HEK293 (cell line): ENCODE results near the gene COMMD10.

ENCODE experiments used
- CTCF ChIA-PET: fragments of 350-600 bp; formaldehyde crosslinking; extraction: SDS; loops from one replicate; lab custom pipeline; 2021; ENCODE audit warnings: antibody characterized with exemption; lab: Yijun Ruan, JAX
- POLR2A ChIA-PET: fragments of 300-600 bp; formaldehyde crosslinking; extraction: SDS; loops from one replicate; lab custom pipeline; 2020; ENCODE audit warnings: antibody characterized with exemption, inconsistent platforms; lab: Yijun Ruan, JAX
- H3K27ac ChIP-seq: fragments of 200-500 bp; sonication (Bioruptor generic); 2 replicates; pipeline ENCODE4 v1.5.1; 2014; ENCODE audit warnings: low read depth, low read length, control low read depth, inconsistent platforms; ENCODE audit errors: extremely low read depth
- H3K36me3 ChIP-seq, 2 experiments: fragments of 200-500 bp in 1 of 2; sonication (Bioruptor generic) in 1 of 2; 1 replicate in 1 of 2; 2 replicates in 1 of 2; pipeline ENCODE4 v1.5.1; 2014 to 2017; ENCODE audit warnings: inconsistent platforms in 2 of 2, low read length in 2 of 2; ENCODE audit not compliant: control insufficient read depth in 2 of 2, insufficient read depth in 1 of 2
- H3K4me1 ChIP-seq: fragments of 200-500 bp; sonication (Bioruptor generic); 2 replicates; pipeline ENCODE4 v1.5.1; 2014; ENCODE audit warnings: mild to moderate bottlenecking, low read length, inconsistent platforms; ENCODE audit not compliant: control insufficient read depth, insufficient read depth
- H3K4me3 ChIP-seq: 2 replicates; pipeline ENCODE4 v1.5.1; 2011; ENCODE audit warnings: low read depth, mild to moderate bottlenecking, control low read depth, low read length, moderate library complexity
- H3K9me3 ChIP-seq: fragments of 200-500 bp; sonication (Bioruptor generic); 2 replicates; pipeline ENCODE4 v1.5.1; 2014; ENCODE audit warnings: low read depth, low read length, inconsistent platforms; ENCODE audit not compliant: control insufficient read depth, insufficient read depth
- EGR2 ChIP-seq: fragments of 450-650 bp; formaldehyde crosslinking; IDR thresholded peaks from 2 replicates; pipeline ENCODE4 v1.5.1; 2016; ENCODE audit warnings: low read depth, missing biosample characterization, missing genetic modification characterization
- HOXC10 ChIP-seq: sonication (generic); formaldehyde crosslinking; IDR thresholded peaks from 2 replicates; pipeline ENCODE4 v1.8.1; 2023; ENCODE audit warnings: mild to moderate bottlenecking, missing genetic modification reagents
- KLF8 ChIP-seq: fragments of 450-650 bp; formaldehyde crosslinking; IDR thresholded peaks from 2 replicates; pipeline ENCODE4 v1.5.1; 2016; ENCODE audit warnings: missing biosample characterization, missing genetic modification characterization
- MEIS1 ChIP-seq: sonication (generic); formaldehyde crosslinking; IDR thresholded peaks from 2 replicates; pipeline ENCODE4 v1.8.1; 2022; ENCODE audit warnings: missing genetic modification reagents, mild to moderate bottlenecking, borderline replicate concordance
- MYNN ChIP-seq: fragments of 450-650 bp; formaldehyde crosslinking; IDR thresholded peaks from 2 replicates; pipeline ENCODE4 v1.5.1; 2016; ENCODE audit warnings: missing biosample characterization, missing genetic modification characterization, borderline replicate concordance
- PBX3 ChIP-seq: sonication (generic); formaldehyde crosslinking; IDR thresholded peaks from 2 replicates; pipeline ENCODE4 v1.8.1; 2022; ENCODE audit warnings: mild to moderate bottlenecking, moderate library complexity, missing genetic modification reagents
- PRDM6 ChIP-seq: fragments of 450-650 bp; formaldehyde crosslinking; IDR thresholded peaks from 2 replicates; pipeline ENCODE4 v1.5.1; 2017; ENCODE audit warnings: missing biosample characterization, missing genetic modification characterization
- SCRT2 ChIP-seq: fragments of 450-650 bp; formaldehyde crosslinking; IDR thresholded peaks from 2 replicates; pipeline ENCODE4 v1.5.1; 2016; ENCODE audit warnings: missing biosample characterization, missing genetic modification characterization
- TCF7L2 ChIP-seq: IDR thresholded peaks from 2 replicates; pipeline ENCODE4 v1.6.1; 2011; ENCODE audit warnings: low read depth, mild to moderate bottlenecking, inconsistent platforms, low read length, moderate library complexity, borderline replicate concordance
- WT1 ChIP-seq: fragments of 450-650 bp; formaldehyde crosslinking; IDR thresholded peaks from 2 replicates; pipeline ENCODE4 v1.5.1; 2016; ENCODE audit warnings: missing biosample characterization, missing genetic modification characterization
- ZBTB20 ChIP-seq: fragments of 450-650 bp; formaldehyde crosslinking; IDR thresholded peaks from 2 replicates; pipeline ENCODE4 v1.5.1; 2016; ENCODE audit warnings: missing biosample characterization, missing genetic modification characterization
- ZBTB21 ChIP-seq: fragments of 450-650 bp; formaldehyde crosslinking; IDR thresholded peaks from 2 replicates; pipeline ENCODE4 v1.5.1; 2017; ENCODE audit warnings: missing biosample characterization, missing genetic modification characterization
- ZFHX2 ChIP-seq: fragments of 450-650 bp; formaldehyde crosslinking; conservative IDR thresholded peaks from 2 replicates; pipeline ENCODE4 v1.5.1; 2016; ENCODE audit warnings: missing biosample characterization, missing genetic modification characterization
- ZIC2 ChIP-seq: fragments of 450-650 bp; formaldehyde crosslinking; IDR thresholded peaks from 2 replicates; pipeline ENCODE4 v1.5.1; 2016; ENCODE audit warnings: missing biosample characterization, missing genetic modification characterization
- ZNF391 ChIP-seq: fragments of 450-650 bp; formaldehyde crosslinking; IDR thresholded peaks from 2 replicates; pipeline ENCODE4 v1.5.1; 2016; ENCODE audit warnings: low read depth, missing biosample characterization, missing genetic modification characterization, borderline replicate concordance
- ZNF488 ChIP-seq: fragments of 450-650 bp; formaldehyde crosslinking; IDR thresholded peaks from 2 replicates; pipeline ENCODE4 v1.5.1; 2016; ENCODE audit warnings: missing biosample characterization, missing genetic modification characterization
- ZNF510 ChIP-seq: fragments of 450-650 bp; formaldehyde crosslinking; IDR thresholded peaks from 2 replicates; pipeline ENCODE4 v1.5.1; 2018; ENCODE audit warnings: mild to moderate bottlenecking, missing genetic modification characterization, missing biosample characterization; ENCODE audit not compliant: insufficient replicate concordance
- ZNF514 ChIP-seq: fragments of 450-650 bp; formaldehyde crosslinking; IDR thresholded peaks from 2 replicates; pipeline ENCODE4 v1.5.1; 2016; ENCODE audit warnings: missing biosample characterization, missing genetic modification characterization
- ZNF521 ChIP-seq: fragments of 450-650 bp; formaldehyde crosslinking; IDR thresholded peaks from 2 replicates; pipeline ENCODE4 v1.5.1; 2017; ENCODE audit warnings: missing biosample characterization, mild to moderate bottlenecking, missing genetic modification characterization
- ZNF530 ChIP-seq: fragments of 450-650 bp; formaldehyde crosslinking; IDR thresholded peaks from 2 replicates; pipeline ENCODE4 v1.5.1; 2016; ENCODE audit warnings: low read depth, missing biosample characterization, missing genetic modification characterization
- ZNF555 ChIP-seq: fragments of 450-650 bp; formaldehyde crosslinking; conservative IDR thresholded peaks from 2 replicates; pipeline ENCODE4 v1.5.1; 2017; ENCODE audit warnings: missing biosample characterization, mild to moderate bottlenecking, missing genetic modification characterization, inconsistent platforms
- ZNF600 ChIP-seq: fragments of 450-650 bp; formaldehyde crosslinking; IDR thresholded peaks from 2 replicates; pipeline ENCODE4 v1.5.1; 2016; ENCODE audit warnings: missing biosample characterization, missing genetic modification characterization
- ZNF639 ChIP-seq: fragments of 450-650 bp; formaldehyde crosslinking; IDR thresholded peaks from 2 replicates; pipeline ENCODE4 v1.5.1; 2016; ENCODE audit warnings: missing biosample characterization, missing genetic modification characterization
- ZNF645 ChIP-seq: fragments of 450-650 bp; formaldehyde crosslinking; IDR thresholded peaks from 2 replicates; pipeline ENCODE4; 2016; ENCODE audit warnings: missing biosample characterization, missing genetic modification characterization

COMMD10 gene

GRCh38 chr5:116075191-116075831 is 9.5 kb upstream of the COMMD10 start:
- H3K4me3 ChIP-seq = no peak overlapping the region
- no peak overlapping the region for H3K27ac ChIP-seq
- POLR2A ChIA-PET = interaction anchor here (1.7 kb wide), 1 partner anchor 10 kb away, joined by 7 read pairs; the partner anchor contains the start of gene COMMD10
- H3K4me1 ChIP-seq = no peaks in the 10 kb centered on the region
- CTCF ChIA-PET = interaction anchor here (1.6 kb wide), 1 partner anchor 7 kb away, joined by 9 read pairs; no protein-coding TSS in a partner anchor
- no peaks in the 10 kb centered on the region for H3K36me3 ChIP-seq
- TF ChIP-seq ZNF488 (tag by site-specific recombination) (no peak), ZNF555 (tag by site-specific recombination) (no peak), PBX3 (CRISPR knock-in tag) (no peak), ZNF514 (tag by site-specific recombination) (no peak), ZBTB20 (tag by site-specific recombination) (no peak), ZFHX2 (tag by site-specific recombination) (peak; percentile 84), ZNF391 (tag by site-specific recombination) (no peak), PRDM6 (tag by site-specific recombination) (no peak), ZIC2 (peak; percentile 17; the same call in 1 of the 2 replicates), ZNF510 (tag by site-specific recombination) (no peak), TCF7L2 (no peak), EGR2 (tag by site-specific recombination) (peak; percentile 90), ZBTB21 (tag by site-specific recombination) (no peak), ZNF600 (tag by site-specific recombination) (no peak), HOXC10 (no peak), ZNF521 (tag by site-specific recombination) (no peak), ZNF530 (tag by site-specific recombination) (no peak), WT1 (peak; percentile 29; the same call in 1 of the 2 replicates), MEIS1 (CRISPR knock-in tag) (no peak), KLF8 (tag by site-specific recombination) (no peak), ZNF639 (tag by site-specific recombination) (no peak), ZNF645 (tag by site-specific recombination) (no peak), MYNN (tag by site-specific recombination) (no peak), SCRT2 (peak; percentile 36; the same call in 1 of the 2 replicates)
- no peaks in the 10 kb centered on the region for H3K9me3 ChIP-seq
